ENCODE measurements around the gene C2CD4D. TPM values are rescaled to one million over a fixed set of nuclear protein-coding genes. Genes with fewer than 3 reads are reported as not detected.

Gene C2CD4D
- polyA plus RNA-seq, 2 of the 4 experiments (the other 2 are of a cell fraction) = not detected

DNA sequence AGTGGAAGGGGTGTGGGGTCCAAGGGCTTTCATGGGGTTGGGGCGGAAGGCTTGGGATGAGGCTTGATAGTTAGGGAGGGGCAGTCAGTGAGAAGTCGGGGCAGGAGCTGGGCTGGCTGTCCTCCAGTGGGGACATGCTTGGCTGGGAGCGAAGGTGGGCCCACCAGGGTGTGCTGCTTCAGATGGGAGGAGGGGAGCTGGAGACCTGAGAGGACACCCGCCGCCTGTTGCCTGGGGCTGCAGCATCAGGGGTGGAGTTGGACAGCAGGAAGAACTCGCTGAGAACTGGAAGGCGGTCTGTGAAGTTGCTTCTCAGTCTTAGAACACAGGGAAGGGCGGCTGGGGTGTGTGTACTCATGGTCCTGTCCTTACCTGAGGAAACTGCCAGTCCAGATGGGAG lies 12.3 kb upstream of the C2CD4D start:
- no peak for ATAC-seq
- Histone ChIP-seq H3K9me3 (no peaks in the 10 kb centered on the region), H3K4me1 (no peaks in the 10 kb centered on the region), H3K4me3 (no peak overlapping the region), H3K4me2 (no peak overlapping the region), H3K27ac (no peak overlapping the region)
- TF ChIP-seq, protein P1, sequence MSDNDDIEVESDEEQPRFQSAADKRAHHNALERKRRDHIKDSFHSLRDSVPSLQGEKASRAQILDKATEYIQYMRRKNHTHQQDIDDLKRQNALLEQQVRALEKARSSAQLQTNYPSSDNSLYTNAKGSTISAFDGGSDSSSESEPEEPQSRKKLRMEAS (IDR thresholded peaks at IDR 0.05) = no peak
- no peak for TF ChIP-seq EHMT2 (IDR thresholded peaks at IDR 0.05; ENCODE audit: low read depth)
- ChIA-PET POLR2A (no interaction called here), CTCF (interaction anchor here (1.1 to 1.9 kb wide), 3 partner anchors 15 to 258 kb away, joined by 3 to 5 read pairs (median 4); no protein-coding TSS in a partner anchor)
- no peak for DNase-seq (ENCODE audit: low read depth in 1 of 2, low spot score in 1 of 2)
- FAIRE-seq = no peak
- WGBS (ENCODE audit: missing lambda C conversion rate) = 59% methylated on average over 8 of the region's 8 CpGs

DNA sequence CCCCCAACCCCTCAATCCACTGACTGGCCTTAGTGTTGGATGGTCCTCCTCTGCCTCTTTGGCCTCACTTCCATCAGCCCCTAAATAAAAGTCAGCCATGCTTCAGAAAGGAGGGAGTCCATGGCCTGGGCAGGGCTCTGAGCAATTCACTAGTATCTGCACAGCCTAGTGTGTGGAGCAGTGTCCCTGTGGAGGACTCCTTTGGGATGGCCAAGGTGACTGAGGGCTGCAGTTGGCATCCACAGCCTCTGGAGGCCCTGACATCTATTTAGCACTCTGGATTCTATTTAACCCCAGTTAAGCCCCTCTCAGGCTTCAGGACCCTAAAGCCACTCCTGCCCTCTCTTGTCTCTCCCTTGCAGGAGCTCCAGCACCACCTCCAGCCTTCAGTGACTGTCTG lies 10.3 kb upstream of the C2CD4D start:
- FAIRE-seq (no peak), DNase-seq (ENCODE audit: low read depth in 1 of 2, low spot score in 1 of 2) (no peak), ATAC-seq (no peak)
- peaks cover 11% of the 10 kb centered on the region; the same call in 2 of the 3 replicates for H3K4me1 ChIP-seq
- H3K9me3 ChIP-seq = no peaks in the 10 kb centered on the region
- no peak overlapping the region for H3K4me3 ChIP-seq
- H3K4me2 ChIP-seq = no peak overlapping the region
- TF ChIP-seq NR3C1 (IDR thresholded peaks at IDR 0.05) = no peak
- no peak overlapping the region for H3K27ac ChIP-seq
- POLR2A ChIA-PET = interaction anchor here (0.7 kb wide), 1 partner anchor 9 kb away, joined by 3 read pairs; no protein-coding TSS in a partner anchor
- CTCF ChIA-PET = interaction anchor here (2.7 to 6.5 kb wide), 2 partner anchors 8 to 13 kb away, joined by 7 to 51 read pairs; no protein-coding TSS in a partner anchor

DNA sequence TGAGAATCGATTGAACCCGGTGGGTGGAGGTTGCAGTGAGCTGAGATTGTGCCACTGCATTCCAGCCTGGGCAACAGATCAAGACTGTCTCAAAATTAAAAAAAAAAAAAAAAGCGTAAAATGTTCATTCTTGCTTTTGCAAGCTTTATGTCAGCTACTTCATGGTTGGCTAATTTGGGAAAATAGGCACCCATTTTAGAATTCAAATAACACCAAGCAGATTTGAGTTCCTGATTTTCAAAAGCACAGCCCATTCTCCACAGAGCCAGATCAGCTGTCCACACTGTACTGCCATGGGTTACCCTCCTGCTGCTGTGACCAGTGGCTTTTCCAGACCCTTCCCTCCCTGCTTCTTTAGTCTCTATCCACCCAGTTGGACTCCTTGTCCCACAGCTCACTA lies 9.5 kb upstream of the C2CD4D start:
- ATAC-seq (no peak), FAIRE-seq (no peak), DNase-seq (ENCODE audit: low read depth in 1 of 2, low spot score in 1 of 2) (no peak)
- ChIA-PET CTCF (interaction anchor here (0.6 to 6.5 kb wide), 5 partner anchors 9 to 692 kb away, joined by 3 to 51 read pairs (median 4); no protein-coding TSS in a partner anchor), POLR2A (interaction anchor here (0.7 kb wide), 1 partner anchor 8 kb away, joined by 3 read pairs; no protein-coding TSS in a partner anchor)
- Histone ChIP-seq H3K4me1 (peaks cover 11% of the 10 kb centered on the region; the same call in 2 of the 3 replicates), H3K9me3 (no peaks in the 10 kb centered on the region), H3K4me3 (no peak overlapping the region), H3K27ac (no peak overlapping the region), H3K4me2 (no peak overlapping the region)
- TF ChIP-seq HOXB13 (CRISPR knock-in tag; IDR thresholded peaks at IDR 0.05; ENCODE audit: low read depth) = no peak
- no peak for TF ChIP-seq MAZ (IDR thresholded peaks at IDR 0.05; ENCODE audit: borderline replicate concordance, low read depth, low read length)
- TF ChIP-seq ZFP36 (IDR thresholded peaks at IDR 0.05; ENCODE audit: borderline replicate concordance, partially characterized antibody) = no peak
- TF ChIP-seq POLR2AphosphoS2 (conservative IDR thresholded peaks at IDR 0.05; ENCODE audit: low read length) = no peak
- no peak for TF ChIP-seq SREBF2 (IDR thresholded peaks at IDR 0.05)
- TF ChIP-seq, protein P2, sequence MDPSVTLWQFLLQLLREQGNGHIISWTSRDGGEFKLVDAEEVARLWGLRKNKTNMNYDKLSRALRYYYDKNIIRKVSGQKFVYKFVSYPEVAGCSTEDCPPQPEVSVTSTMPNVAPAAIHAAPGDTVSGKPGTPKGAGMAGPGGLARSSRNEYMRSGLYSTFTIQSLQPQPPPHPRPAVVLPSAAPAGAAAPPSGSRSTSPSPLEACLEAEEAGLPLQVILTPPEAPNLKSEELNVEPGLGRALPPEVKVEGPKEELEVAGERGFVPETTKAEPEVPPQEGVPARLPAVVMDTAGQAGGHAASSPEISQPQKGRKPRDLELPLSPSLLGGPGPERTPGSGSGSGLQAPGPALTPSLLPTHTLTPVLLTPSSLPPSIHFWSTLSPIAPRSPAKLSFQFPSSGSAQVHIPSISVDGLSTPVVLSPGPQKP (IDR thresholded peaks at IDR 0.05; ENCODE audit: low read depth, low read length) = no peak
- TF ChIP-seq MYC (IDR thresholded peaks at IDR 0.05; ENCODE audit: borderline replicate concordance, low read length) = no peak
- no peak for TF ChIP-seq TP53 (CRISPR knock-in tag; IDR thresholded peaks at IDR 0.05)
- no peak for TF ChIP-seq RCOR1 (IDR thresholded peaks at IDR 0.05; ENCODE audit: low read depth, low read length)
- no peak for TF ChIP-seq ZNF302 (CRISPR knock-in tag; IDR thresholded peaks at IDR 0.05)
- WGBS (ENCODE audit: missing lambda C conversion rate) = 93% methylated on average over 3 of the region's 3 CpGs

DNA sequence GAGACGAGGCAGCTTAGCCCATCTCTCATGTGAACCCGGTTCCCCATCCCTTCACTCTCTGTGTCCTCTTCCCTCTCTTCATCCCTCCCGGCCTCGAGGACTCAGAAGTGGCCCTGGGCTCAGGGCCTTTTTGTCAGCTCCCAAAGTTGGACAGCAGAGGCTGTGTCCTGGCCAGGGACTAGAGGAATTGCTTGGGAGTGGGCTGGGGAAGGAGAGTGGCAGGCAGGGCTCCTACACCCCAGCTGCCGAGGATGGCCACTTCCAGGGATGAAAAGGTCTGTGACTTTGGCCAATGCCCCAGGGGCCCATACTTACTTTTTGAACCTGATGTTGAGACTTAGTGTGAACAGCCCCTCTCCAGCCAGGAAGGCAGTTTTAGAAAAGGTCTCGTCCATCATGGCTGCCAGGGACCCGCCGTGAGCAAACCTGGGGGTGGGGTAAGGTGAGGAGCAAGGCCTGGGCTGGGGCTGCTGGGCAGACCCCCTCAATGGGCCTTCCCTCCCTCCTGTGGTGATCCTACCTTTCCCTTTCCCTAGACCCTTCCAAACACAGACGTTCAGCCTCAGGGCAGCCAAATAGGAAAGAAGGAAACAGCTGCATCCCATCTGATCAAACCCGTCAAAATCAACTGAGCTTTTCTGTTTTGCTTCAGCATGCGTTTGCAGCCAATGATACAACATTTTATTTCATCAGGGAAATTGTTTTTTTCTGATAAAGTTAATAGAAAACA lies 8.4 kb upstream of the C2CD4D start:
- ChIA-PET CTCF (interaction anchor here (1.3 to 6.5 kb wide), 4 partner anchors 10 to 155 kb away, joined by 4 to 51 read pairs (median 6); no protein-coding TSS in a partner anchor), POLR2A (no interaction called here)
- H3K4me3 ChIP-seq = no peak overlapping the region
- peaks cover 11% of the 10 kb centered on the region; the same call in 2 of the 3 replicates for H3K4me1 ChIP-seq
- DNase-seq (ENCODE audit: low read depth in 1 of 2, low spot score in 1 of 2) = no peak
- no peak overlapping the region for H3K27ac ChIP-seq
- TF ChIP-seq HEYL (CRISPR knock-in tag; IDR thresholded peaks at IDR 0.05) (no peak), CBX2 (IDR thresholded peaks at IDR 0.05; ENCODE audit: borderline replicate concordance, low read depth) (no peak), ESRRA (IDR thresholded peaks at IDR 0.05; ENCODE audit: borderline replicate concordance, low read length) (no peak), MAFK (IDR thresholded peaks at IDR 0.05; ENCODE audit: partially characterized antibody) (no peak)
- 54% methylated on average over 11 of the region's 11 CpGs for WGBS (ENCODE audit: missing lambda C conversion rate)
- no peak for ATAC-seq
- H3K9me3 ChIP-seq = no peaks in the 10 kb centered on the region
- FAIRE-seq = no peak
- no peak overlapping the region for H3K4me2 ChIP-seq
